ENCODE results near the gene SECISBP2.
A peak's percentile ranks its signal among the peaks of the same experiment; 100 is the strongest.
"Not testable (repeated sequence)": the region's sequence is repeated elsewhere in the genome, so short reads cannot be mapped to it uniquely, and the experiment has no call there.

Gene SECISBP2

DNA sequence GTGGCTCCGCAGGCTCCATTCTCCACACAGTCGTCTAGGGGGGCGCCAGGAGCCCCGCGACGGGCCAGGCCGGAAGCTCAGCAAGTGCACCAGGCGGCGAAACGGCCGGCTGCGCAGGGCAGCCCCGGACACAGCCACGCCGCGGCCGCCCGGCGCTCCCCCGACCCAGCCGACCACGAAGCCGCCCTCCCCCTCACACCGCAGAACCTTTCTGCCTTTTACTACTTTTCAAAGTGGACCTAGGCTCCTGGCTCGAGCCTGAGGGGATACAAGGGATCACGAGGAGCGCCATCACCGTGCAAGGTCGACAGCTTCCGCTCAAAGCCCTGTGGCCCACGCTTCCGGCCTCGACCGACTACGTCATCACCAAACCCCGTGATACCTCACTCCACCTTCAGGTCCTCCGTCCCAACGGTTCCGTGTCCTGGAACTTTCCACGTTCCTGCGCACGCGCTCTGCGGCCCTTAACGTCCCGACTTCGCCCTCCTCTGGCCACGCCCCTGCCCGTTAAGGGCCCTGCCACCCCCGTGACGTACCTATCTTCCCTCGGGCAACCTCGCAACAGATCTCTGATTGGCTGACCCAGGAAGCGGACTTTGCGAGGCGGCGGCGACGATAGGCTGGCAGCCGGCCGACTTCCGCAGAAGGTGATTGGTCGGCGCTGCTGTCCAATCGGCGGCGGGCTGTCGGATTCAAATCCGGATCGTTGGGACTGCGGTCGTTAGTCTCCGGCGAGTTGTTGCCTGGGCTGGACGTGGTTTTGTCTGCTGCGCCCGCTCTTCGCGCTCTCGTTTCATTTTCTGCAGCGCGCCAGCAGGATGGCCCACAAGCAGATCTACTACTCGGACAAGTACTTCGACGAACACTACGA is 7.6 kb upstream of the SECISBP2 start, which contains the start of gene CKS2:
Gene CKS2, plus strand, starts transcription at position 721 of the 871 bp plus-strand sequence. Its CDS starts 98 bp downstream, at position 819.
- peak; percentile 99 to 100 for DNase-seq

DNA sequence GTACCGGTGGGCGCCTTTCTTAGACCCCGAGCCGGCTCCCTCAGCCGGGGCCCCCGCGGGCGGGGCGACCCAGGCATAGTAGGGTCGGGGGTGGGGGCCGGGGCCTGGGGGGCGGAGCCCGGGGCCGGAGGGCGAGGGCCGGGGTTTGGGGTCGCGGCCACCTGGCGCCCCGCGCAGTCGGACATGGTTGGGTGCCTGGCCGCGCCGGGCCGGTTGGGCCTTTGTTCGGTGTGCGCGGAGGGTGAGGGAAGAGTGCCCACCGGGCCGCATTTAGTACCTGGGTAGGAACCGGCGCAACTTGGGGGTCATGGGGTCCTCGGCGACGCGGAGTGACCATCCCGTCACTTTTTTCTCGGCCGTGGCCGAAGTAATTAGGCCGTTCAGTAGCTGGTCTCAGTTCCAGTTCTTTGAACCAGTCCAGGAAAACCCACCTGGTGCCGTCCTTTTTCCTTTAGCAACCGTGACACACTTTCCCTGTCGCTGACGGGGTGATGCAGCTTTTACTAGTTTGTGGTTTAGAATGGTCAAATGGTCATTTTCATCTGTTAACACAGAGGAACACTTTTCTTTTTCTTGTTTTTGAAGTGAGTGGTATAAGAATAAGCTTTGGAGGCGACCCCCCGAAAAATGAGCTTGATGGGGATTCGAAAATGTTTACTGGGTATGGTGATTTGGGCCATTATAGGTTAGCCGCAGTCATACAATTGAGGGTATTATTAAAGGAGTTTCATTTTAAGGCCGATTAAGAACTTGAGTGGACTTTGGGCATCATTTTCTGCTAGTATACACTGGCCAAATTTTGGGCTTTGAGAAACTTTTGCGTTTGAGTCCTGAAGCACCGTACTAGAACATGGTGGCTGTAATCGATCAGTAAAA is 6.7 kb upstream of the SECISBP2 start:
- peak in 1 of 2 donors; percentile 42 for DNase-seq

DNA sequence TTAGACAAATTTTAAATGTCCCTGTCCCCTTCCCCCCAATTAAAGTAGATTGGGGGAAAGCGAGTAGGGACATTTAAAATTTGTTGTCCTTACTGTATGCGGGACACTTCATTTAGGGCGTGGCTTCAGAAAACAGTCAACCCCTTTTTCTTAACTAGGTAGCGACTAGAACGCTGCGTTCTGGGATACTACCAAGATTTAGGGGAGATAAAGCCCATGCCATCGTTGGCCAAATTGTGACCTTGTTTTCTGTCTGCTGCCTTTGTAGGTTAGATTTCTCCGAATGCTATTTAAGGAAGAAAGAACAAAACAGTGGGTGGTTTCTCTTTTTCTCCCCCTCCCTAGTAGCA is 6.1 kb upstream of the SECISBP2 start:
- DNase-seq: no peak

DNA sequence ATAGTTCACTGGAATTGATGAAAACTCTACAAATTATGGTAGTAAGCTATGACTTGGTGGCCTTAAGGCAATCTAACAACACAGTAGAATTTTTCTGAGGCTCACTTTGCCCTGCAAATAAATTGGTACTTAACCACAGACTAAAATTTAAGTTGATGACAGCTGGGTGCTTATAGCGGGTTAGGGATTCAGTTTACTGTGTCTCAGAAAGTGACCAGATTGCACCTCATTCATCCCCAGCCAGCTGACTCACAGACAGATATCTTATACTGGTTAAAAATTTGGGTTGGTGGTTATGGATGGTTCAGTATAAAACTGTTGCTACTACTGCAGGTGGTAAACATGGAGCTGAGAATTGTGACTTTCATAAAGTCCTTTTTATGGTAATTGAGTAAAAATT is 4.5 kb upstream of the SECISBP2 start:
- no peak for DNase-seq

DNA sequence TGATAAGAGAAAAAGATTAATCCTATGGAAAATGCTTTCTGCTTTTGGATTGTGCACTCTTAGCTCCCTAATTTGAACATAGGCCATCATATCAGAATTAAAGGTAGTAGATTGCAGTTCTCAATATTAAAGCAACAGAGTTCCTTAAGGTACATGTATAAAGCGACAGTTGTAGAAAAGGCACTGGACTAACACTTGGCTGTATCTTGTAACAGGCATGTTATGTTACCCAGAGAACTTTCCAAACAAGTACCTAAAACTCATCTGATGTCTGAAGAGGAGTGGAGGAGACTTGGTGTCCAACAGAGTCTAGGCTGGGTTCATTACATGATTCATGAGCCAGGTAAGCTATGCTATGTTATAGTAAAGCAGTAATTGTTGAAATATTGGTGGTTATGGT is 3.3 kb upstream of the SECISBP2 start:
- no peak for DNase-seq

DNA sequence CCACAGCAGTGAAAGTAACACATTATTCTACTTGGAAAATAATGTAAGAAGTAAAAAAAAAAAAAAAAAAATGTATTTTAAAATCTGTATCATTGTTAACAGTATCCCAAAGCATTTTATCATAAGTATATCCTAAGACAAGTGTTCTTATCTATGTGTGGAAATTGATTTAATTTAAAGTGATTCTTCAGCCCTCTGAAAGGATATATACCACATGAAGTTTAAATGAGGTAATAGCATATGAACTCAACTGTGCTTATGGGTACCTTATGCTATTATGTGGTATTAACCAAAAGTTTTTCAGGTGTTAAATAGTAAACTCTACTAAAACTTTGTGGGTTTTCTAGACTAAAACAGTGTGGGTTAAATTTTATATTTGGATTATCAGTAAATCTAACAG is 2.8 kb upstream of the SECISBP2 start:
- DNase-seq: no peak

DNA sequence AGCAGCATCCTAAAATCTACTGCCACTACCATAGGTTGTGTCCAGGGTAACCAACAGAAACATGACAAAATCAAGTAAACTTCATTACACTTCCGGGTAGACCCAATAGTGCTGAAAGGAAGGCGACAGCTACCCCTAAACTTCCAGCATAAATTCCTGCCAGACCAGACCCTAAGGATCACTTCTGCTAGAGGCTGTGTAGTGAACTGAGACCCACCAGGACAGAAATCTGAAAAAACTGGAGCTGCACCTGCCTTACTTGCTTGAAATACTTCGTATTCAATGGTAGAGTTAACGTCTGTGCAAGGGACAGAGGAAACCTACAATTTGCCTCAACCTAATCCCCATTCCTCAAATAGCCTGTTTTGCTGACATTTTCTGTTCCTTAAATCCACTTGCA is 1.0 kb upstream of the SECISBP2 start:
- no peak for DNase-seq

DNA sequence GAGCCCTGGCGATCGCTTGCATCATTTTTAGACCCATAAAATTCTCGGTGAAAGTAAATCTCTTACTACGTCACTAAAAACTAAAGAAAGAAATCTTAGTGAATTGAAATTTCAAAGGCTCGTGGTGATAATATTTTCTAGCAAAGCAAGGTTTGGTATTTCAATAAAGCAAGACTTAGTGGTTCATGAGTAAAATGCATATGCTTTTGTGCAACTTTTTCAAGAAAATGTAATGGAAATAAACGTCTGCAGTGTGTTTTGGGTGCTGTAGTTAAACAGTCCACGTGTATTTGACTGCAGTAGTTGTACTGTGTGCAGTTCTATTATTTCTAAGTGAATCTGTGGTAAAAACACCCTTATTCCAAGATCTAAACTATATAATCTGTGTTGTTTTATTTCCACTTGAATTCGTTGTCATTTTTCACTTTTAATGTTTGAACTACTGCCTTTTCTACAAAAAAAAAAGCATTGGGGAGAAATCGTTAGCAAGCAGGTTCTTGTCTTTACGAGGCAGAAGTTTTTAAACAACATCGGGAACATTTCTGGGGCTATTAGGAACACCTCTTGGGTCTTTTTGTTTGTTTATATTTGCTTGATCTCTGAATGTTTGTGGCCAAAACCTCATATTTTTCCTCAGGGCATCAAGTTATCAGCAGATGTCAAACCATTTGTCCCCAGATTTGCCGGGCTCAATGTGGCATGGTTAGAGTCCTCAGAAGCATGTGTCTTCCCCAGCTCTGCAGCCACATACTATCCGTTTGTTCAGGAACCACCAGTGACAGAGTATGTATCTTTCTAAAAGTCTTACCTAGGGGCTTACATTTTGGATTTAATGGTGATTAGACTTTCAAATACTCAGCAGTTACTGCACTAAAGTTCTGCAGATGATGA is 960 bp downstream of the SECISBP2 start:
- no peak for DNase-seq

DNA sequence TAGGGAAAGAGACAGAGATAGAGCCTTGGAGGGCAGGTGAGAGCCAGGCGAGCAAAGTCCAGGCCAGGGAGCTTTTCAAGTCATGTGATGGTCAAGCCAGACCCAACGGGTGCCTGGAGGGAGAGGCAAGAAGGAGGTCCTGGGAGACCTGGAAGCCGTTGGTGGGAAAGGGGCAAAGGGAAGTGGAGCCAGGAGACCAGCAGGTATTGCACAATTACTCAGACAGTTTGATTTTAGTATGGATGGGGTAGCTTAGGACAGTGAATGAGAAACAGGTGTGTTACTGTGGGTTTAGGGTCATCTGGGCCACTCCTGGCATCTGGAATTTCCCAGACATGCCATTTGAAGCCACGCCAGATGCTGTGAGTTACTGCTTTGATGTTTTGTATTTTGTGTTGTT is 5.1 kb downstream of the SECISBP2 start:
- no peak for DNase-seq

DNA sequence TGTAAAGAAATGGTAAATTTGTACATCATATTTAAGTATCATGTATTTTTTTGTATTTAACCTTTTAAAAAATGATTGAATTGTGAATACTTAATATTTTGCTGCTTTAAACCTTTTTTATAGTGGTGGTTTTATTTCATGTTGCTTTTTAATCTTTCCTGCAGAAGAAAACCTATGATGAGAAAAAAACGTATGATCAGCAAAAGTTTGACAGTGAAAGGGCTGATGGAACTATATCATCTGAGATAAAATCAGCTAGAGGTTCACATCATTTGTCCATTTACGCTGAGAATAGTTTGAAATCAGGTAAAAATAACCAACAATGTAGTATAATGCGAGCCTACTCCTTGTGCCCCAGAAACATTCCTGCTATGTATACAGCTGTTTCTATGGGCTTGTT is 7.4 kb downstream of the SECISBP2 start:
- DNase-seq: no peak

DNA sequence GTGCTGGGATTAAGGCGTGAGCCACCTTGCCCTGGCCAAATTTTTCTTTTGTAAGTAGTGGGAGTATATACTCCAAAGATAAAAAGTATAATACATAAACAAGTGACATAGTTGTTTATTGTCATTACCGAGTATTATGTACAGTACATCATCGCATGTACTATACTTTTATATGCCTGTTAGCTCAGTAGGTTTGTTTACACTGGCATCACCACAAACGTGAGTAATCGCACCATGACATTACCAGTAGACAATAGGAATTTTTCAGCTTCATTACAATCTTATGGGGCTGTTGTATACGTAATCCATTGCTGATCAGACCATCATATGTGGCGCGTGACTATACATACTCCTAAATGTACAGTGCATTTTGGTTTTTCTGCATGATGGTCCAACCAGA is 9.8 kb downstream of the SECISBP2 start:
- no peak for DNase-seq

DNA sequence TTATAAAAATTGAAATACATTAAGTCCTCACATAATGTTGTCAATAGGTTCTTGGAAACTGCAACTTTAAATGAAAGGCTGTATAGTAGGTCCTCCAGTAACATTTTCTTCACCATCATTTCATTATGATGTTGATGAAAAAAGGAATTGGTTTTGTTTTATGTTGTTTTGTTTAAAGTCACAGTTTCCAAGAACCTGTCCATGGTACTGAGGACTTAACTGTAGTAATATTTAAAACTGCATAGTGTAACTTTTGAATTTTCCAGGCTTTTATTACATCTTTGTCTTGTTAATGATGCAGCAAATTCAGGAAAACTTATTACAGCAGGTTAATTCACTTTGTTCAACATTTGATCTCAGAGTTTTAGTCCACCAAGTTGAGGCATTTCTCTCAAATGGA is 11.6 kb downstream of the SECISBP2 start:
- no peak for DNase-seq

DNA sequence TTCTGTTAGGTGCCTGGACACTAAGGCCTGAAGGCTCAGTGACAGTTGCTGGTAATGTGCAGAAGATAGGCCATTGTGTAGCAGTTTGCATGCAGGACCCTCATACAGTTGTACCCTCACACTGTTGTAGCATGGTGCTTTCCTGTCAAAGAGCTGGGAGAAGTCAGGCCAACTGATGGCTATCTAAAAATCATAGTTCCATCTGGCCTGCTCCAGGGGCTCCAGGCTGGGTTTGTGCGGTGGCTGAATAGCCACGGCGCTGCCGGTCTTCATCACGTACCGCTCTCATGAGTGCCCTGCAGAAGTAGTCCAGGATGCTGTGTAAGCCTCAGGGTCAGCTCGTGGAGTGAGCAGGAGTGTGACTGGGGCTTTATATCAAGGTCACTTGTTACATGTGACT is 12.2 kb downstream of the SECISBP2 start:
- DNase-seq: no peak

DNA sequence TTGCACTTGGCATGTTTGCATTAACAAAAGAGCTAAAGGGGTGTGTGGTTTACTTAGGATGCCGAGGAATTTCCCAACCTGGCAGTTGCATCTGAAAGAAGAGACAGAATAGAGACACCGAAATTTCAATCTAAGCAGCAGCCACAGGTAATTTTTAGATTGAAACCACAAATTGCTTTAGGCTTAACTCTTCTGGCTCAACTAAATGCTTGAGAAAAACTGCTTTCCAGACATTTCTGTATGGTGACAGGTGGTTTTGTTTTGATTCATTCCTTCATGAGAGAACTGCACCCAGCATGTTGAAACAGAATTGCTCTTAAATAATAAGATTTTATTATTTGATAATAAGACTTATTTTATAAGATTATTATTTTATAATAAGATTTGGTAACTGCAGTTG is 21.5 kb downstream of the SECISBP2 start:
- no peak for DNase-seq

DNA sequence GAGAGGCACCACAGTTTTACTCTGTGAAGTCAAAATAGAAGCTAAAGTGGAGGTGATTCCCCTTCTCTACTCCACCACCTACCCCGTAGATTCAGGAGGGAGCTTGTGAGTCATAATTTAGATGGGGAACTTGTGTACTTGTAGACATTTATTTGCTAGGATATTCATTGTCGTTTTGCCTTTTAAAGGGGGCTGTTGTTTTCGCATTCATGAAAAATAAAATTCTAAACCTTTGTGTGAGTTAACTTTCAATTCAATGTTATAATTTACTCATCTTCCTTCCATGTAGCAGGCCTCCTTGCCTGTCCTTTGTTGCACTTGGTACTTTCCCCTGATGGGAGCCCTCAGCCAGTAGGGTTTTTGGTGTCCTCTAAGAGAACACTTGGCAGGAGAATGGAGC is 22.0 kb downstream of the SECISBP2 start:
- no peak for DNase-seq

DNA sequence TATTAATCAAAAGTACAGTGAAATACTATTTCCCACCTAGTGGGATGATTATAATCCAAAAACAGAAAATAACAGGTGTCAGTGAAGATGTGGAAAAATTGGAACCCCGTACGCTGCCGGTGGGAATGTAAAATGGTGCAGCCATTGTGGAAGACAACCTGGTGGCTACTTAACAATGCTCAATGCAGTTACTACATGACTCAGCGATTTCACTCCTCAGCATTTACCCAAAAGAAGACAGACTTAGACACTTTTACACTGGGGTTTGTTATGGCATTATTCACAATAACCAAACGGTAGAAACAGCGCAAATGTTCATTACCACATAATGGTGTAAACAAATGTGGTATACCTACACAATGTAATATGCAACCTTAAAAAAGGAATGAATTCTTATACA is 23.9 kb downstream of the SECISBP2 start:
- no peak for DNase-seq

DNA sequence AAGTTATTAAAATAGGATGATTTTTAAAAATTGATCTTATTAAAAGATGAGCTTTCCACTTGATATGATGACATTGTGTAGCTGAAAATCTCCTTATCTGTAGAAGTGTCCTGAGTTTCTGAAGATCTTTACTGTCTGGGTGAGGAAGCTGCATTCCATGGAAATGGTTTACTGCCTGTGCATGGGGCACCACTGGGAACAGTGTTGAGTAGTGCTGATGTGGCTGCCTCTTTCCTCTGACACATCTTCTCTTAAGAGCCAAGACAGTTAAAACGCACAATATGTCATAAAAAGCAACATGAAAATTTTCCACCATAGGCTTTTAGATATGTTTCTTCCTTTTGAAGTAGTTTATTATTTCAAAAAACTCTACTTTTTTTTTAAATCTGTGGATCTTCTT is 24.6 kb downstream of the SECISBP2 start:
- DNase-seq: no peak

DNA sequence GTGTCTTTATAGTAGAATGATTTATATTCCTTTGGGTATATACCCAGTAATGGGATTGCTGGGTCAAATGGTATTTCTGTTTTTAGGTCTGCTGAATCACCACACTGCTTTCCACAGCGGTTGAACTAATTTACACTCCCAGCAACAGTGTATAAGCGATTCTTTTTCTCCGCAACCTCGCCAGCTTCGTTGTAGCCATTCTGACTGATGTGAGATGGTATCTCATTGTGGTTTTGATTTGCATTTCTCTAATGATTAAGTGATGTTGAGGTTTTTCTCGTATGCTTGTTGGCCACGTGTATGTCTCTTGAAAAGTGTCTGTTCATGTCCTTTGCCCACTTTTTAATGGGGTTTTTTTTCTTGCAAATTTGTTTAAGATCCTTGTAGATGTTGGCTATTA is 25.5 kb downstream of the SECISBP2 start:
- DNase-seq: not testable (repeated sequence)

DNA sequence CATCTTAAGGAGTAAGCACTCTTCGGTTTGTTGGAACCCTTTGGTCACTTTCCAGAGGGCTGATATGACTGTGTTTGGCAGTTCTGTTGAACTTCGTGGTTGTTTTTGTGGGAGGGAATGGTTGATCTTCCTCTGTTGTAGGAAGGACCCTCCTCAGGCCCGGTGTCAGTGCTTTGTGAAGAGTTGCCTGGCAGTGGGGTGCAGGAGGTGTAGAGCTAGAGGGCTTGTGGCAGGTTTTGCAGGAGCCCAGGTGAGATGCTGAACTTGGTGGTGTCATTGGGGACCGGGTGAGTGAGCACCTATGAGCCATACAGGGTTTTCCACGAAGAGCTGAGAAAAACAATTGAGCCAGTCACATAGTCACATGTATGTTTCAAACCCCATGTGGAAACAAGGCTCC is 27.2 kb downstream of the SECISBP2 start:
- no peak for DNase-seq

DNA sequence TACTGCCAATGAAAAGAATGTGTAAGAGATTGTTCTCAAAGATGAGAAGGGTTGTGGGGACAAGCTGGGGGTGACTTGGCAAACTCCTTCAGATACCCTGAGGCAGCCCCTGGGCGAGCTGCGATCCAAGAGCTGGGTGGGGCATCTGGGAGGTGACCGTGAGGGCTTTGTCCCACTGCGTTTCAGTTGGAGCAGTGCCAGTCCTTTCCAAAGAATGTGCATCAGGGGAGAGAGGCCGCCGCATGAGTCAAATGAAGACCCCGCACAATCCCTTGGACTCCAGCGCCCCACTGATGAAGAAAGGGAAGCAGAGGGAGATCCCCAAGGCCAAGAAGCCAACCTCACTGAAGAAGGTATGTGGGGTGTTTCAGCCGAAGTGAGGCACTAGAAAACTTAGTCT is 28.4 kb downstream of the SECISBP2 start:
- DNase-seq: no peak

DNA sequence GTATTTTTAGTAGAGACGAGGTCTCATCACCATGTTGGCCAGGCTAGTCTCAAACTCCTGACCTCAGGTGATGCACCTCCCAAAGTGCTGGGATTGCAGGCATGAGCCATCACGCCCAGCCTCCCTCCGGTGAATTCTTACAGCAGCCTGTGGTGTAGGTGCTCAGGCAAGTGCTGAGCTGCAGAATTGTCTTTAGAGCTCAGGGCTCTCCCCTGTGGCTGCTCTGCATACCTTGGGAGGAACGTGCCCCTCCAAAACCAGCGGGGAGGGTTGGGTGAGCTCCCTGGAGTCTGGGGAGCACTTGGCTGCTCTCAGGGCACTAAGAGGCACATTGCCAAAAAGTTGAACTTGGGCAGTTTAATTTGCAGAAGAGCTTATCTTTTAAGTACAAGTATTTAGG is 29.4 kb downstream of the SECISBP2 start:
- no peak for DNase-seq

DNA sequence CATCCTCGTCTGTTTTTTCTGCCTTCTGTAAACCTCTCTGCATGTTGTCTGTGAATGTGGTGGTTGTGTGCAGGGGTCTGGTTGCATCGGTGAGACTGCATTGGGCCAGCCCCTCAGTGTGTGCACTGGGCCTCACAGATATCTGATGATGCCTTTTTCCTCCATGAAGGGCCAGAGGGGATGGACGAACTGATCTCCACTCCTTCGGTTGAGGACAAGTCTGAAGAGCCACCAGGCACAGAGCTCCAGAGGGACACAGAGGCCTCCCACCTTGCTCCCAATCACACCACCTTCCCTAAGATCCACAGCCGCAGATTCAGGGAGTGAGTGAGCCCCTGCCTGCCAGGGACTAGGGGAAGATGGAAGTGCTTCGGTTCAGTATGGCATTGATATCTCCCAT is 31.3 kb downstream of the SECISBP2 start:
- DNase-seq: no peak

DNA sequence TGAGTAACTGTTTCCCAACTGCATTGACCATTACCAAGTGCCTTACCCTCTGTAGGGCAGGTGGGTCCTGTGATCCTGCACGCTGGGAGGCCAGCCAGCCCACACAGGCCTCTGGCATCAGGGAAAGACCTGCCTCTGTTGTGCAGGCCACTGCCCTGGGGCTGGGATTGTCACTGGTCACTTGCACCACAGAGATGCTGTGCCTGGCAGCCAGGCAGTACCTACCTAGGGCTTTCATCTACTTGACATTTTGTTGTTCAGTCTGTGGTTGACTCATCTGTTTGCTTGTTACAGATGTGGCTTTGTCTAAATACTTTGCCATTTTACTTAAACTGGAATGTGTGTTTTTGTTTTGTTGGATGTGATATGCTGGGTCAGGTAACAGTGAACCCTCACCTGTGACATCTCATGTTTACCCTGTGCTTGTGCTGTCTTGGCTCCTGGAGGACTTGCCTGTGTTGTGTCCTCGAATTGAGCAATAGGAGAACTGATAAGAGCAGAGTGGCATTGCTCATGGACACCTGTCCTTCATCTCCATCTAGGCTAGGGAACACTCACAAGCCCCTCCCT is 32.8 kb downstream of the SECISBP2 start:
- DNase-seq: no peak
